B cell (primary cell): ENCODE measurements around the gene KIR2DL1. TPM values are rescaled to one million over a fixed set of nuclear protein-coding genes. Genes with fewer than 3 reads are reported as not detected.

ENCODE experiments used
- ATAC-seq: fragments of 200-7000 bp; cut with Tn5 transposase; one replicate; pipeline ENCODE4 v1.10.0; 2021; ENCODE audit warnings: low read depth, mild to moderate bottlenecking, moderate number of reproducible peaks, moderate library complexity
- CTCF ChIA-PET: fragments of 350-600 bp; sonication (Branson Sonifier 250); formaldehyde crosslinking; loops from one replicate; lab custom pipeline; 2021; ENCODE audit warnings: antibody characterized with exemption, inconsistent platforms; lab: Charles Lee
- POLR2A ChIA-PET: fragments of 350-600 bp; sonication (Branson Sonifier 250); formaldehyde crosslinking; loops from one replicate; lab custom pipeline; 2021; ENCODE audit warnings: antibody characterized with exemption; lab: Charles Lee
- DNase-seq: peaks from one replicate; pipeline ENCODE4 v3.0.0; 2013
- H2AFZ ChIP-seq: 2 replicates; pipeline ENCODE4 v1.6.1; 2012; ENCODE audit warnings: mild to moderate bottlenecking, low read depth, low read length; ENCODE audit not compliant: insufficient read depth, poor library complexity, severe bottlenecking
- H3K27ac ChIP-seq, 2 donors: 1 replicate in 1 of 2; 2 replicates in 1 of 2; pipeline ENCODE4 v1.5.1; 2012 to 2013; ENCODE audit warnings: low read length in 2 of 2, mild to moderate bottlenecking in 2 of 2, moderate library complexity in 1 of 2
- H3K27me3 ChIP-seq, 4 experiments: fragments of 200-600 bp in 1 of 4; sonication (generic) in 1 of 4; replicated peaks in 1 of 4; 1 replicate in 2 of 4; 2 replicates in 2 of 4; pipeline versions ENCODE4 v1.6.1 to v1.7.0; 2013 to 2016; ENCODE audit warnings: low read length in 3 of 4, mild to moderate bottlenecking in 2 of 4, mixed read lengths in 1 of 4, moderate library complexity in 1 of 4; ENCODE audit not compliant: insufficient read depth in 4 of 4, control insufficient read depth in 3 of 4; ENCODE audit errors: control extremely low read depth in 1 of 4
- H3K36me3 ChIP-seq, 2 experiments: replicated peaks in 1 of 2; 1 replicate in 1 of 2; 2 replicates in 1 of 2; pipeline versions ENCODE4 v1.6.1 to v1.7.1; 2013; ENCODE audit warnings: low read length in 1 of 2; ENCODE audit not compliant: insufficient read depth in 2 of 2, control insufficient read depth in 1 of 2; ENCODE audit errors: control extremely low read depth in 1 of 2, extremely low read depth in 1 of 2
- H3K4me1 ChIP-seq, 2 donors: fragments of 200-600 bp in 1 of 2; sonication (generic) in 1 of 2; 1 replicate in 1 of 2; 2 replicates in 1 of 2; pipeline versions ENCODE4 v1.5.1 to v1.6.1; 2013 to 2017; ENCODE audit warnings: low read length in 2 of 2; ENCODE audit not compliant: control insufficient read depth in 2 of 2, insufficient read depth in 2 of 2
- H3K4me2 ChIP-seq: replicated peaks from 2 replicates; pipeline ENCODE3; 2012; ENCODE audit warnings: mild to moderate bottlenecking, low read depth, low read length; ENCODE audit not compliant: poor library complexity, severe bottlenecking
- H3K4me3 ChIP-seq, 5 experiments: fragments of 200-600 bp in 1 of 5; sonication (generic) in 1 of 5; 1 replicate in 3 of 5; 2 replicates in 2 of 5; pipeline versions ENCODE4 v1.5.1 to v1.7.0; 2011 to 2016; ENCODE audit warnings: low read length in 4 of 5, mild to moderate bottlenecking in 4 of 5, low read depth in 2 of 5, control low read depth in 1 of 5, moderate library complexity in 1 of 5; ENCODE audit not compliant: insufficient read depth in 1 of 5; ENCODE audit errors: control extremely low read depth in 1 of 5, extremely low read depth in 1 of 5
- H3K79me2 ChIP-seq: fragments of 200-600 bp; sonication (generic); one replicate; pipeline ENCODE4 v1.6.0; 2016; ENCODE audit warnings: low read length; ENCODE audit not compliant: control insufficient read depth, insufficient read depth
- H3K9ac ChIP-seq: fragments of 200-600 bp; sonication (generic); 2 replicates; pipeline ENCODE4 v1.6.1; 2017; ENCODE audit warnings: mild to moderate bottlenecking, low read length, moderate library complexity
- H3K9me3 ChIP-seq, 3 donors: one replicate each; pipeline versions ENCODE4 v1.6.1 to v1.7.1; 2013; ENCODE audit warnings: low read length in 2 of 3; ENCODE audit not compliant: control insufficient read depth in 2 of 3, insufficient read depth in 1 of 3; ENCODE audit errors: control extremely low read depth in 1 of 3
- H4K20me1 ChIP-seq: 2 replicates; pipeline ENCODE4 v1.6.0; 2012; ENCODE audit warnings: mild to moderate bottlenecking, low read length; ENCODE audit not compliant: insufficient read depth, control insufficient read depth, poor library complexity, severe bottlenecking
- H3K27ac Mint-ChIP-seq: one replicate; pipeline ENCODE4 v1.8.0; 2021; ENCODE audit warnings: mixed read lengths
- H3K27me3 Mint-ChIP-seq: one replicate; pipeline ENCODE4 v1.8.0; 2021; ENCODE audit warnings: mixed read lengths
- H3K4me1 Mint-ChIP-seq: one replicate; pipeline ENCODE4 v1.8.0; 2021; ENCODE audit warnings: mixed read lengths
- H3K4me3 Mint-ChIP-seq: one replicate; pipeline ENCODE4 v1.8.0; 2021; ENCODE audit warnings: mixed read lengths
- H3K9me3 Mint-ChIP-seq: one replicate; pipeline ENCODE4 v1.8.0; 2022; ENCODE audit warnings: mixed read lengths; ENCODE audit not compliant: insufficient read depth
- EZH2 ChIP-seq: IDR thresholded peaks from 2 replicates; pipeline ENCODE4 v1.6.1; 2012; ENCODE audit warnings: borderline replicate concordance, low read depth, mild to moderate bottlenecking, moderate library complexity, low read length; ENCODE audit not compliant: insufficient read depth, poor library complexity, severe bottlenecking
- WGBS: methylation state at CpG from one replicate; pipeline ENCODE4 v1.1.5; 2013; ENCODE audit warnings: missing lambda C conversion rate; ENCODE audit not compliant: insufficient coverage; 5-methylcytosine and 5-hydroxymethylcytosine counted together
- intact Hi-C: fragments of 100-400 bp; cut with micrococcal nuclease; formaldehyde crosslinking; loops from one replicate; pipeline ENCODE4 v1.10.0; 2022
- polyA plus RNA-seq: library from polyadenylated mRNA; depleted of rRNA; stranded (reverse); fragments of >200 nt; gene quantifications from 2 replicates; pipeline ENCODE4 v1.2.3, GENCODE V29; 2012
- total RNA-seq, 2 donors: library from RNA; stranded (reverse); fragments of 120-200 nt in 1 of 2; gene quantifications; 1 replicate in 1 of 2; 2 replicates in 1 of 2; pipeline versions ENCODE4 v1.2.3 to v1.2.4, GENCODE V29; 2013 to 2022
- TF ChIP-seq, protein P1 (sequence below): fragments of 200-600 bp; IDR thresholded peaks from one replicate; pipeline ENCODE4 v1.8.0; 2022; ENCODE audit warnings: antibody characterized with exemption, mild to moderate bottlenecking

The KIR2DL1 gene
- total and polyA plus RNA-seq, 2 donors (not counting 1 experiment from before 2014, with no cell fraction given) = 0.04 TPM; not detected in 1

DNA sequence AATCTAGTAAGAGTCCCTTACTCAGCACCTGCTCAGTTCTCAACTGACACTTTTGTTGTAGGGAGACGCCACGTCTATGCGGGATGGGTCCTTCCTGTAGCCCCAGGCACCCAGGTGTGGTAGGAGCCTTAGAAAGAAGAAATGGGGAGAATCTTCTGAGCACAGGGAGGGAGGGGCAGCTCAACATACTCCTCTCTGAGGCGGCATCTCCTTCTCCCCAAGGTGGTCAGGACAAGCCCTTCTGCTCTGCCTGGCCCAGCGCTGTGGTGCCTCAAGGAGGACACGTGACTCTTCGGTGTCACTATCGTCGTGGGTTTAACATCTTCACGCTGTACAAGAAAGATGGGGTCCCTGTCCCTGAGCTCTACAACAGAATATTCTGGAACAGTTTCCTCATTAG lies 35.0 kb downstream of the KIR2DL1 start:
- CTCF ChIA-PET = no interaction called here
- H3K9me3 ChIP-seq = peaks cover 0 to 11% (median 0%) of the 10 kb centered on the region in 3 donors
- Mint-ChIP-seq H3K4me1 (no peaks in the 10 kb centered on the region), H3K9me3 (peaks cover under 1% of the 10 kb centered on the region), H3K27ac (no peak overlapping the region), H3K27me3 (peaks cover 37% of the 10 kb centered on the region), H3K4me3 (no peak overlapping the region)
- no peaks in the 10 kb centered on the region for H3K4me1 ChIP-seq
- TF ChIP-seq, protein P1, sequence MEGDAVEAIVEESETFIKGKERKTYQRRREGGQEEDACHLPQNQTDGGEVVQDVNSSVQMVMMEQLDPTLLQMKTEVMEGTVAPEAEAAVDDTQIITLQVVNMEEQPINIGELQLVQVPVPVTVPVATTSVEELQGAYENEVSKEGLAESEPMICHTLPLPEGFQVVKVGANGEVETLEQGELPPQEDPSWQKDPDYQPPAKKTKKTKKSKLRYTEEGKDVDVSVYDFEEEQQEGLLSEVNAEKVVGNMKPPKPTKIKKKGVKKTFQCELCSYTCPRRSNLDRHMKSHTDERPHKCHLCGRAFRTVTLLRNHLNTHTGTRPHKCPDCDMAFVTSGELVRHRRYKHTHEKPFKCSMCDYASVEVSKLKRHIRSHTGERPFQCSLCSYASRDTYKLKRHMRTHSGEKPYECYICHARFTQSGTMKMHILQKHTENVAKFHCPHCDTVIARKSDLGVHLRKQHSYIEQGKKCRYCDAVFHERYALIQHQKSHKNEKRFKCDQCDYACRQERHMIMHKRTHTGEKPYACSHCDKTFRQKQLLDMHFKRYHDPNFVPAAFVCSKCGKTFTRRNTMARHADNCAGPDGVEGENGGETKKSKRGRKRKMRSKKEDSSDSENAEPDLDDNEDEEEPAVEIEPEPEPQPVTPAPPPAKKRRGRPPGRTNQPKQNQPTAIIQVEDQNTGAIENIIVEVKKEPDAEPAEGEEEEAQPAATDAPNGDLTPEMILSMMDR = no peak
- no peak for TF ChIP-seq EZH2
- H3K4me2 ChIP-seq = no peak overlapping the region
- POLR2A ChIA-PET = no interaction called here
- H3K27ac ChIP-seq = no peak overlapping the region
- H3K36me3 ChIP-seq = no peaks in the 10 kb centered on the region
- H4K20me1 ChIP-seq = no peaks in the 10 kb centered on the region
- H3K27me3 ChIP-seq = peaks cover 0 to 8% (median 3%) of the 10 kb centered on the region in 4 experiments
- ATAC-seq (no peak), DNase-seq (no peak)
- no peak overlapping the region for H3K9ac ChIP-seq
- H3K79me2 ChIP-seq = no peaks in the 10 kb centered on the region
- intact Hi-C loops = no loop called here
- no peak overlapping the region for H2AFZ ChIP-seq
- no peak overlapping the region for H3K4me3 ChIP-seq
- 93% methylated on average over 10 of the region's 10 CpGs for WGBS

DNA sequence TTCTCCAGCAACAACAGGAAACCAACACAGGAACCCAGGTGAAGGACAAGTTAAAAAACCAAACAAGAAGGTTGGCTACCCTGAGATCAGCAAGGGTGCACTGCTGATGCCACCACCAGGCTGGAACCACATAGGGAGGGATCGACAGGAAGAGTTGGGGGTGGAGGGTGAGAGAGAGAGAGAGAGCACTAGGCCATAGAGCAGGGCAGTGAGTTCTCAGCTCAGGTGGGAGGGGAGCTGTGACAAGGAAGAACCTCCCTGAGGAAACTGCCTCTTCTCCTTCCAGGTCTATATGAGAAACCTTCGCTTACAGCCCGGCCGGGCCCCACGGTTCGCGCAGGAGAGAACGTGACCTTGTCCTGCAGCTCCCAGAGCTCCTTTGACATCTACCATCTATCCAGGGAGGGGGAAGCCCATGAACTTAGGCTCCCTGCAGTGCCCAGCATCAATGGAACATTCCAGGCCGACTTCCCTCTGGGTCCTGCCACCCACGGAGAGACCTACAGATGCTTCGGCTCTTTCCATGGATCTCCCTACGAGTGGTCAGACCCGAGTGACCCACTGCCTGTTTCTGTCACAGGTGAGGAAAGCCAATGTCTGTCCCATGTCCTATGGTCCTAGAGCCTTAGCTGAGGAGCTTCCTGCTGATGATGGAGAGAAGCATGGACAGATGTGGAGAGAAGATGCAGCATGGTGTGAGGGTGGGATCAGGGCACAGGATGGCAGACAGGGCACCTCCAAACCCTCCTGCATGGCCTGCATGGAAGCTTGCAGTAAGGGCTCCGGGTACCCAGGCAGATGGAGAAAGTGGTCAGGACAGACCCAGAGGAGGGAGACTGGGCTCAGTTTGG lies 36.3 kb downstream of the KIR2DL1 start:
- H3K4me3 Mint-ChIP-seq = no peak overlapping the region
- intact Hi-C loops = no loop called here
- Histone ChIP-seq H3K4me1 (no peaks in the 10 kb centered on the region), H3K4me3 (no peak overlapping the region), H4K20me1 (no peaks in the 10 kb centered on the region), H3K27me3 (peaks cover 0 to 12% (median 3%) of the 10 kb centered on the region in 4 experiments), H3K9me3 (peaks cover 0 to 14% (median 0%) of the 10 kb centered on the region in 3 donors), H3K36me3 (no peaks in the 10 kb centered on the region), H2AFZ (no peak overlapping the region), H3K4me2 (no peak overlapping the region), H3K9ac (no peak overlapping the region), H3K27ac (no peak overlapping the region), H3K79me2 (no peaks in the 10 kb centered on the region)
- no peak for ATAC-seq
- no peak overlapping the region for H3K27ac Mint-ChIP-seq
- TF ChIP-seq, protein P1 = no peak
- TF ChIP-seq EZH2 = no peak
- peaks cover 46% of the 10 kb centered on the region for H3K27me3 Mint-ChIP-seq
- ChIA-PET POLR2A (interaction anchor here (0.6 kb wide), 1 partner anchor 321 kb away, joined by 4 read pairs; no protein-coding TSS in a partner anchor), CTCF (no interaction called here)
- DNase-seq = no peak
- no peaks in the 10 kb centered on the region for H3K4me1 Mint-ChIP-seq
- 81% methylated on average over 13 of the region's 14 CpGs for WGBS
- no peaks in the 10 kb centered on the region for H3K9me3 Mint-ChIP-seq
